Neuronal stem cell (in vitro differentiated cells): ENCODE measurements around the gene CDC42BPG.
A peak's percentile ranks its signal among the peaks of the same experiment; 100 is the strongest.

Experiments used
- DNase-seq: peaks from one replicate; pipeline ENCODE4 v3.0.0-alpha.2; 2013; ENCODE audit warnings: low spot score
- H2AFZ ChIP-seq: one replicate; pipeline ENCODE4 v1.6.1; 2013; ENCODE audit warnings: mild to moderate bottlenecking, low read length, inconsistent platforms
- H2AK5ac ChIP-seq: 2 replicates; pipeline ENCODE4 v1.6.1; 2013; ENCODE audit warnings: low read depth, mild to moderate bottlenecking, inconsistent platforms, low read length, moderate library complexity, mixed read lengths
- H2BK120ac ChIP-seq: 2 replicates; pipeline ENCODE4 v1.6.1; 2013; ENCODE audit warnings: low read depth, mild to moderate bottlenecking, inconsistent platforms, low read length, moderate library complexity, mixed read lengths
- H2BK12ac ChIP-seq: one replicate; pipeline ENCODE4 v1.6.1; 2013; ENCODE audit warnings: low read length, inconsistent platforms
- H2BK15ac ChIP-seq: 2 replicates; pipeline ENCODE4 v1.6.1; 2013; ENCODE audit warnings: mild to moderate bottlenecking, low read length, inconsistent platforms, mixed read lengths
- H2BK5ac ChIP-seq: one replicate; pipeline ENCODE4 v1.6.1; 2013; ENCODE audit warnings: inconsistent platforms, mild to moderate bottlenecking, low read length, moderate library complexity
- H3K14ac ChIP-seq: one replicate; pipeline ENCODE4 v1.6.1; 2013; ENCODE audit warnings: low read length, inconsistent platforms
- H3K18ac ChIP-seq: 2 replicates; pipeline ENCODE4 v1.6.1; 2013; ENCODE audit warnings: low read length, inconsistent platforms
- H3K23ac ChIP-seq: 2 replicates; pipeline ENCODE4 v1.6.1; 2013; ENCODE audit warnings: low read depth, mild to moderate bottlenecking, mixed read lengths, low read length, inconsistent platforms; ENCODE audit not compliant: poor library complexity
- H3K27ac ChIP-seq: replicated peaks from 3 replicates; pipeline ENCODE4 v1.5.1; 2013; ENCODE audit warnings: low read length, inconsistent platforms
- H3K27me3 ChIP-seq, 3 experiments: 2 replicates each; pipeline ENCODE4 v1.6.1; 2013; ENCODE audit warnings: low read length in 3 of 3, mild to moderate bottlenecking in 2 of 3, inconsistent platforms in 1 of 3, low read depth in 1 of 3, mixed read lengths in 1 of 3, moderate library complexity in 1 of 3; ENCODE audit not compliant: control insufficient read depth in 3 of 3, insufficient read depth in 3 of 3
- H3K36me3 ChIP-seq, 2 donors: replicated peaks in 1 of 2; 2 replicates each; pipeline ENCODE4 v1.6.1; 2013; ENCODE audit warnings: low read length in 2 of 2; ENCODE audit not compliant: control insufficient read depth in 2 of 2, insufficient read depth in 2 of 2
- H3K4ac ChIP-seq: 2 replicates; pipeline ENCODE4 v1.6.1; 2013; ENCODE audit warnings: inconsistent platforms, mild to moderate bottlenecking, low read length, moderate library complexity
- H3K4me1 ChIP-seq, 2 donors: 1 replicate in 1 of 2; 2 replicates in 1 of 2; pipeline ENCODE4 v1.6.1; 2013; ENCODE audit warnings: low read length in 2 of 2, low read depth in 1 of 2; ENCODE audit not compliant: control insufficient read depth in 2 of 2, insufficient read depth in 1 of 2
- H3K4me2 ChIP-seq: one replicate; pipeline ENCODE4 v1.6.1; 2013; ENCODE audit warnings: mild to moderate bottlenecking, low read length, inconsistent platforms; ENCODE audit not compliant: insufficient read depth, poor library complexity, severe bottlenecking
- H3K4me3 ChIP-seq, 2 donors: 2 replicates each; pipeline ENCODE4 v1.5.1; 2013; ENCODE audit warnings: low read length in 2 of 2, mild to moderate bottlenecking in 2 of 2, inconsistent platforms in 1 of 2, moderate library complexity in 1 of 2
- H3K79me1 ChIP-seq: one replicate; pipeline ENCODE4 v1.6.1; 2013; ENCODE audit warnings: low read depth, mild to moderate bottlenecking, inconsistent platforms, low read length, moderate library complexity
- H3K9ac ChIP-seq: one replicate; pipeline ENCODE4 v1.6.1; 2013; ENCODE audit warnings: mild to moderate bottlenecking, low read depth, low read length, inconsistent platforms; ENCODE audit not compliant: poor library complexity
- H3K9me3 ChIP-seq, 2 donors: replicated peaks in 1 of 2; 2 replicates each; pipeline versions ENCODE3 to v1.6.1; 2013; ENCODE audit warnings: low read length in 2 of 2, mild to moderate bottlenecking in 2 of 2, inconsistent platforms in 1 of 2, low read depth in 1 of 2, mixed read lengths in 1 of 2, moderate library complexity in 1 of 2; ENCODE audit not compliant: control insufficient read depth in 2 of 2, insufficient read depth in 1 of 2
- H4K8ac ChIP-seq: one replicate; pipeline ENCODE4 v1.6.1; 2013; ENCODE audit warnings: low read depth, mild to moderate bottlenecking, inconsistent platforms, low read length, moderate library complexity
- H4K91ac ChIP-seq: one replicate; pipeline ENCODE4 v1.6.1; 2013; ENCODE audit warnings: low read length, low read depth, mild to moderate bottlenecking, inconsistent platforms; ENCODE audit not compliant: poor library complexity
- WGBS, 2 donors: extraction: QIAGEN DNeasy Blood & Tissue Kit; methylation state at CpG; one replicate each; pipeline ENCODE4 v1.1.7; 2013; ENCODE audit warnings: missing lambda C conversion rate in 2 of 2, mixed read lengths in 1 of 2; ENCODE audit not compliant: insufficient read length in 2 of 2, insufficient replicate concordance in 1 of 2; ENCODE audit errors: extremely low coverage in 2 of 2; 5-methylcytosine and 5-hydroxymethylcytosine counted together

The CDC42BPG gene

DNA sequence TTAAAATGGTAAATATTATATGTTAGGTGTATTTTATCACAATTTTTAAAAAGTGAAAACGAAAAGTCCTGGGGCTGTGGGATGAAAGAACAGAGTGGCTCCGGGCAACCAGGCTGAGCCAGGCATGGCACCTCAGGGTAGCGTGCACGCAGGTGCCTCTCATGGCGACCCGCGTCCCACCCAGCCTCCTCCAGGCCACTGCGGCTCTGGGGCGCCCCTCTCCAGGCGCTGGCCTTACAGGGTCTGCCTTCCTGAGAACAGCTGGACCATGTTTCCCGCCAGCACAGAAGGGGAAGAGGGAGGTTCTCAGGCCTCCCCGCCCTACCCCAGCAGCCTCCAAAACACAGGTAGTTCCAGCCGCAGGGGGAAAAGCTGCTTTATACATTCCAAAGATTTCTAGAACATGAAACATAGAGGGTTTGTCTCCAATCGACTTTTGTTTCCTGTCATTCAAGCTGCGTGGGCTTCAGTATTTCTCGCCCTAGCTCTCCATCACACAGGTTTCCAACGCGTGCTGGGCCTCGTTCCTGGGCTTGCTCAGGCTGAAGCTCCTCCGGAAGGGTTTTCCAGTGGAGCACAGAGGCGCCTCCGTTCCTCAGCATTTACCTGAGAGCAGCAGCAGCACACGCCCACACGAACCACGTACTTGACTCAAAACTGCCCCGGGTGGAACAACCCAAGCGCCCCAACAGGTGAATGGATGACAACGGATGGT is 23.5 kb upstream of the CDC42BPG start:
- Histone ChIP-seq H3K27ac (no peak overlapping the region), H3K4me3 (no peak overlapping the region), H4K8ac (no peak overlapping the region), H3K4me2 (no peak overlapping the region), H2BK5ac (no peak overlapping the region), H3K18ac (no peak overlapping the region), H3K14ac (no peak overlapping the region), H2BK12ac (no peak overlapping the region), H2AFZ (no peak overlapping the region), H3K27me3 (no peaks in the 10 kb centered on the region), H2BK15ac (no peak overlapping the region), H2AK5ac (no peak overlapping the region), H3K9me3 (peaks cover 0 to 4% of the 10 kb centered on the region in 2 donors), H3K4me1 (peaks cover 35 to 51% of the 10 kb centered on the region in 2 donors), H3K36me3 (peaks cover 8 to 15% of the 10 kb centered on the region in 2 donors), H3K23ac (no peak overlapping the region), H3K79me1 (peaks cover 18% of the 10 kb centered on the region), H3K4ac (no peak overlapping the region), H3K9ac (no peak overlapping the region), H2BK120ac (no peak overlapping the region), H4K91ac (no peak overlapping the region)
- DNase-seq: no peak
- 100% methylated on average over 1 of the region's 28 CpGs; no CpG with 5 or more reads in 1 of the 2 donors for WGBS, 2 donors

- no peak overlapping the region for H2BK120ac ChIP-seq
- no peak overlapping the region for H2BK12ac ChIP-seq
- no peak overlapping the region for H3K23ac ChIP-seq
- H3K79me1 ChIP-seq: peaks cover 17% of the 10 kb centered on the region
- no peak overlapping the region for H2BK15ac ChIP-seq
- no peak for DNase-seq
- H3K14ac ChIP-seq: no peak overlapping the region
- no CpG with 5 or more reads among the region's 4 CpGs for WGBS, 2 donors
- no peaks in the 10 kb centered on the region for H3K27me3 ChIP-seq
- H2AK5ac ChIP-seq: no peak overlapping the region
- H4K91ac ChIP-seq: no peak overlapping the region
- H3K27ac ChIP-seq: no peak overlapping the region
- no peak overlapping the region for H3K4me3 ChIP-seq
- no peak overlapping the region for H3K4me2 ChIP-seq
- H4K8ac ChIP-seq: no peak overlapping the region
- no peak overlapping the region for H2BK5ac ChIP-seq
- no peak overlapping the region for H3K9ac ChIP-seq
- no peaks in the 10 kb centered on the region for H3K9me3 ChIP-seq
- H2AFZ ChIP-seq: no peak overlapping the region
- peaks cover 0 to 6% of the 10 kb centered on the region in 2 donors for H3K36me3 ChIP-seq
- no peak overlapping the region for H3K4ac ChIP-seq
- no peak overlapping the region for H3K18ac ChIP-seq
- peaks cover 38 to 50% of the 10 kb centered on the region in 2 donors for H3K4me1 ChIP-seq
These were observed 21.7 kb upstream of the CDC42BPG start for GRCh38 chr11:64866173-64866491.

- Histone ChIP-seq H3K36me3 (peaks cover 0 to 6% of the 10 kb centered on the region in 2 donors), H4K8ac (no peak overlapping the region), H3K4me3 (no peak overlapping the region), H2BK15ac (peak overlapping the region; percentile 14), H3K18ac (peak overlapping the region; percentile 58), H2BK12ac (peak overlapping the region; percentile 76), H3K9me3 (no peaks in the 10 kb centered on the region), H3K14ac (no peak overlapping the region), H4K91ac (peak overlapping the region; percentile 11), H3K4me1 (peaks cover 34 to 44% of the 10 kb centered on the region in 2 donors), H3K23ac (no peak overlapping the region), H3K79me1 (peaks cover 18% of the 10 kb centered on the region), H3K9ac (no peak overlapping the region), H2BK120ac (no peak overlapping the region), H3K4ac (no peak overlapping the region), H2AK5ac (peak overlapping the region; percentile 11), H2AFZ (no peak overlapping the region), H3K27me3 (no peaks in the 10 kb centered on the region), H2BK5ac (no peak overlapping the region), H3K4me2 (no peak overlapping the region), H3K27ac (peak overlapping the region; percentile 55)
- no CpG with 5 or more reads among the region's 15 CpGs for WGBS, 2 donors
- no peak for DNase-seq
These were observed 21.1 kb upstream of the CDC42BPG start for GRCh38 chr11:64865286-64866172.
